ENCODE results near the gene RORC. TPM values are rescaled to one million over a fixed set of nuclear protein-coding genes. Genes with fewer than 3 reads are reported as not detected.

The RORC gene
- total and polyA plus RNA-seq, 12 donors: 0.06 to 15.1 (median 2.9) TPM

- Histone ChIP-seq H3K27ac (no peak overlapping the region), H3K4me3 (no peak overlapping the region), H3K4me1 (replicated peaks in 1 of 2) (no peaks in the 10 kb centered on the region), H3K9me3 (replicated peaks in 1 of 3) (no peaks in the 10 kb centered on the region), H3K27me3 (no peaks in the 10 kb centered on the region), H3K36me3 (replicated peaks in 1 of 2) (peaks cover 0 to 12% of the 10 kb centered on the region in 2 donors)
- TF ChIP-seq POLR2A (IDR thresholded peaks at IDR 0.05): no peak
- no peak for TF ChIP-seq CTCF (IDR thresholded peaks at IDR 0.05)
- DNase-seq: no peak
- WGBS, 4 donors: 90 to 96% (median 90%) methylated on average over 4 of the region's 4 CpGs
- intact Hi-C loops (cut with DNase I): no loop called here
Measured at GRCh38 chr1:151779852-151780251, 51.8 kb downstream of the RORC start.

- DNase-seq: no peak
- intact Hi-C loops (cut with DNase I): no loop called here
- no peaks in the 10 kb centered on the region for H3K27me3 ChIP-seq
- TF ChIP-seq POLR2A (IDR thresholded peaks at IDR 0.05) (no peak), CTCF (IDR thresholded peaks at IDR 0.05) (no peak)
- H3K4me3 ChIP-seq: no peak overlapping the region
- 72 to 98% (median 93%) methylated on average over 4 of the region's 4 CpGs for WGBS, 4 donors
- H3K4me1 ChIP-seq (replicated peaks in 1 of 2): no peaks in the 10 kb centered on the region
- peaks cover 0 to 28% of the 10 kb centered on the region in 2 donors for H3K36me3 ChIP-seq (replicated peaks in 1 of 2)
- no peaks in the 10 kb centered on the region for H3K9me3 ChIP-seq (replicated peaks in 1 of 3)
- H3K27ac ChIP-seq: no peak overlapping the region
Measured at GRCh38 chr1:151777317-151777716, 54.3 kb downstream of the RORC start.

GRCh38 chr1:151776665-151777062 lies 54.9 kb downstream of the RORC start:
- TF ChIP-seq POLR2A (IDR thresholded peaks at IDR 0.05): no peak
- no peak for TF ChIP-seq CTCF (IDR thresholded peaks at IDR 0.05)
- H3K4me1 ChIP-seq (replicated peaks in 1 of 2): no peaks in the 10 kb centered on the region
- no peak overlapping the region for H3K4me3 ChIP-seq
- peaks cover 0 to 28% of the 10 kb centered on the region in 2 donors for H3K36me3 ChIP-seq (replicated peaks in 1 of 2)
- 77 to 98% (median 85%) methylated on average over 3 of the region's 3 CpGs for WGBS, 4 donors
- H3K27me3 ChIP-seq: no peaks in the 10 kb centered on the region
- no peak for DNase-seq
- intact Hi-C loops (cut with DNase I): no loop called here
- no peaks in the 10 kb centered on the region for H3K9me3 ChIP-seq (replicated peaks in 1 of 3)
- H3K27ac ChIP-seq: no peak overlapping the region

GRCh38 chr1:151775894-151776664 lies 55.5 kb downstream of the RORC start:
- WGBS, 4 donors: 94 to 95% (median 94%) methylated on average over 7 of the region's 7 CpGs
- DNase-seq: no peak
- Histone ChIP-seq H3K27ac (no peak overlapping the region), H3K4me1 (replicated peaks in 1 of 2) (no peaks in the 10 kb centered on the region), H3K36me3 (replicated peaks in 1 of 2) (peaks cover 0 to 28% of the 10 kb centered on the region in 2 donors), H3K27me3 (no peaks in the 10 kb centered on the region), H3K4me3 (no peak overlapping the region), H3K9me3 (replicated peaks in 1 of 3) (no peaks in the 10 kb centered on the region)
- TF ChIP-seq POLR2A (IDR thresholded peaks at IDR 0.05): no peak
- intact Hi-C loops (cut with DNase I): no loop called here
